A549 (cell line): ENCODE measurements around the gene DBH. TPM values are rescaled to one million over a fixed set of nuclear protein-coding genes. Genes with fewer than 3 reads are reported as not detected.

Experiments used
- ATAC-seq, 2 experiments: fragments of 200-7000 bp in 1 of 2; fragments of >200 bp in 1 of 2; cut with Nextera tagmentation in 1 of 2; cut with Tn5 transposase in 1 of 2; 3 replicates each; pipeline versions ENCODE4 v1.8.0 to v1.9.1; 2018 to 2020; ENCODE audit warnings: mild to moderate bottlenecking in 1 of 2, moderate library complexity in 1 of 2
- CTCF ChIA-PET: fragments of 300-600 bp; sonication (Branson Sonifier 250); formaldehyde crosslinking; extraction: SDS; loops from one replicate; lab custom pipeline; 2021; ENCODE audit warnings: antibody characterized with exemption, inconsistent platforms; lab: Yijun Ruan, JAX
- POLR2A ChIA-PET: fragments of 350-600 bp; formaldehyde crosslinking; extraction: SDS; loops from one replicate; lab custom pipeline; 2021; ENCODE audit warnings: antibody characterized with exemption, inconsistent platforms; lab: Yijun Ruan, JAX
- DNase-seq, 2 experiments: peaks; one replicate each; pipeline versions ENCODE4 v3.0.0 to v3.0.0-alpha.2; 2011 to 2016; ENCODE audit warnings: low read depth in 1 of 2, low spot score in 1 of 2
- FAIRE-seq: peaks from 2 replicates; lab custom pipeline; 2011; peaks lifted over from hg19 to GRCh38; lab: Jason Lieb, UNC
- H3K27ac ChIP-seq, 2 experiments: fragments of >200 bp; sonication (Bioruptor Twin); formaldehyde crosslinking; 3 replicates each; pipeline ENCODE4 v1.5.1; 2016 to 2017
- H3K4me1 ChIP-seq: fragments of >200 bp; sonication (Bioruptor Twin); formaldehyde crosslinking; 3 replicates; pipeline ENCODE4 v1.6.1; 2016
- H3K4me2 ChIP-seq: fragments of >200 bp; sonication (Bioruptor Twin); formaldehyde crosslinking; 3 replicates; pipeline ENCODE4 v1.6.1; 2016
- H3K4me3 ChIP-seq: fragments of >200 bp; sonication (Bioruptor Twin); formaldehyde crosslinking; 3 replicates; pipeline ENCODE4 v1.5.1; 2016
- H3K9me3 ChIP-seq: fragments of >200 bp; sonication (Bioruptor Twin); formaldehyde crosslinking; 3 replicates; pipeline ENCODE4 v1.6.1; 2016
- CHD4 ChIP-seq: fragments of 200-600 bp; sonication (generic); IDR thresholded peaks from 2 replicates; pipeline ENCODE4 v1.6.1; 2016; ENCODE audit warnings: antibody characterized with exemption, mild to moderate bottlenecking, borderline replicate concordance
- CTCF ChIP-seq: fragments of >200 bp; sonication (Bioruptor Twin); formaldehyde crosslinking; IDR thresholded peaks from 3 replicates; pipeline ENCODE4 v1.5.1; 2016
- E2F6 ChIP-seq: IDR thresholded peaks from 2 replicates; pipeline ENCODE4 v1.6.1; 2012; ENCODE audit warnings: low read depth, borderline replicate concordance
- EP300 ChIP-seq, 2 experiments: fragments of >200 bp; sonication (Bioruptor Twin); formaldehyde crosslinking; IDR thresholded peaks; 2 replicates in 1 of 2; 3 replicates in 1 of 2; pipeline ENCODE4 v1.6.1; 2016 to 2017
- FOSB ChIP-seq: fragments of 250-450 bp; sonication (Bioruptor Pico); IDR thresholded peaks from 2 replicates; pipeline ENCODE4 v1.5.0; 2020; ENCODE audit warnings: mild to moderate bottlenecking, moderate library complexity
- HOXA7 ChIP-seq: fragments of 250-450 bp; sonication (Bioruptor Pico); IDR thresholded peaks from 2 replicates; pipeline ENCODE4 v1.5.0; 2020; ENCODE audit warnings: mild to moderate bottlenecking, moderate library complexity
- HOXB5 ChIP-seq: fragments of 250-450 bp; sonication (Bioruptor Pico); IDR thresholded peaks from 2 replicates; pipeline ENCODE4 v1.5.0; 2020; ENCODE audit warnings: mild to moderate bottlenecking, moderate library complexity
- JUN ChIP-seq, 2 experiments: fragments of >200 bp; sonication (Bioruptor Twin); formaldehyde crosslinking; IDR thresholded peaks; 2 replicates in 1 of 2; 3 replicates in 1 of 2; pipeline ENCODE4 v1.6.1; 2016 to 2017
- KDM1A ChIP-seq: fragments of 200-600 bp; sonication (generic); IDR thresholded peaks from 2 replicates; pipeline ENCODE4 v1.6.1; 2016; ENCODE audit warnings: low read depth, mild to moderate bottlenecking
- KDM5A ChIP-seq: fragments of 200-600 bp; sonication (generic); IDR thresholded peaks from 2 replicates; pipeline ENCODE4 v1.6.1; 2016; ENCODE audit warnings: antibody characterized with exemption, mild to moderate bottlenecking
- MAZ ChIP-seq: fragments of 150-350 bp; IDR thresholded peaks from 2 replicates; pipeline ENCODE4 v1.6.1; 2014; ENCODE audit warnings: antibody characterized with exemption, low read depth, low read length, borderline replicate concordance
- POLR2AphosphoS2 ChIP-seq: conservative IDR thresholded peaks from 2 replicates; pipeline ENCODE4 v1.6.1; 2012; ENCODE audit warnings: low read length, improper control_type of control experiment, inconsistent platforms
- RARB ChIP-seq: fragments of 250-450 bp; sonication (Bioruptor Pico); IDR thresholded peaks from 2 replicates; pipeline ENCODE4 v1.8.0; 2021; ENCODE audit warnings: mild to moderate bottlenecking, moderate library complexity
- RFX5 ChIP-seq: fragments of 450-650 bp; IDR thresholded peaks from 2 replicates; pipeline ENCODE4 v1.7.1; 2014; ENCODE audit warnings: antibody characterized with exemption, mild to moderate bottlenecking, moderate library complexity
- ZC3H11A ChIP-seq: fragments of 450-650 bp; IDR thresholded peaks from 2 replicates; pipeline ENCODE4 v1.6.1; 2014; ENCODE audit warnings: antibody characterized with exemption, mild to moderate bottlenecking
- ZNF302 ChIP-seq: fragments of 250-450 bp; sonication (Bioruptor Pico); IDR thresholded peaks from 2 replicates; pipeline ENCODE4 v1.9.0; 2021; ENCODE audit warnings: inconsistent platforms, mild to moderate bottlenecking, moderate library complexity
- WGBS: methylation state at CpG from one replicate; pipeline ENCODE4 v1.1.6; 2017; ENCODE audit errors: missing lambda C conversion rate; 5-methylcytosine and 5-hydroxymethylcytosine counted together
- polyA plus RNA-seq, 4 experiments: library from polyadenylated mRNA; depleted of rRNA in 3 of 4; stranded (reverse); fragments of >200 nt; fragmentation: RNase III in 1 of 4; extraction: RNeasy Plus Mini Kit Qiagen cat#74134 plus additional on column Dnase treatment in 1 of 4; gene quantifications; 2 replicates in 3 of 4; 3 replicates in 1 of 4; pipeline ENCODE4 v1.2.3, GENCODE V29; 2011 to 2017
- TF ChIP-seq, protein P1 (sequence below): fragments of 200-600 bp; sonication (generic); IDR thresholded peaks from 2 replicates; pipeline ENCODE4 v1.6.1; 2016; ENCODE audit warnings: antibody characterized with exemption, mild to moderate bottlenecking, moderate library complexity
- TF ChIP-seq, protein P2 (sequence below): fragments of 150-350 bp; IDR thresholded peaks from 2 replicates; pipeline ENCODE4 v1.6.1; 2014; ENCODE audit warnings: low read depth, mild to moderate bottlenecking, low read length
- TF ChIP-seq, protein P3 (sequence below): IDR thresholded peaks from 2 replicates; pipeline ENCODE4 v1.6.1; 2012
- TF ChIP-seq, protein P4 (sequence below): fragments of 250-450 bp; sonication (Bioruptor Pico); IDR thresholded peaks from 2 replicates; pipeline ENCODE4 v1.5.0; 2021; ENCODE audit warnings: mild to moderate bottlenecking, moderate library complexity, borderline replicate concordance

The DBH gene
- polyA plus RNA-seq, 2 of the 4 experiments (the other 2 are of a cell fraction), result not detected

GRCh38 chr9:133679056-133679455 lies 42.9 kb downstream of the DBH start:
- CTCF ChIA-PET, result interaction anchor here (0.7 to 1.5 kb wide), 3 partner anchors 20 to 37 kb away, joined by 3 to 4 read pairs (median 3); no protein-coding TSS in a partner anchor
- Histone ChIP-seq H3K4me1 (no peaks in the 10 kb centered on the region), H3K4me3 (no peak overlapping the region), H3K9me3 (no peaks in the 10 kb centered on the region)
- TF ChIP-seq RARB (CRISPR knock-in tag) (no peak), RFX5 (no peak), MAZ (no peak), HOXA7 (CRISPR knock-in tag) (no peak), CHD4 (no peak), FOSB (CRISPR knock-in tag) (no peak), E2F6 (no peak), POLR2AphosphoS2 (no peak), HOXB5 (CRISPR knock-in tag) (no peak), ZNF302 (CRISPR knock-in tag) (no peak), ZC3H11A (no peak), JUN (IDR thresholded peaks at IDR 0.05) (no peak), EP300 (IDR thresholded peaks at IDR 0.05) (no peak), KDM1A (no peak), CTCF (no peak), KDM5A (no peak)
- TF ChIP-seq, protein P1, sequence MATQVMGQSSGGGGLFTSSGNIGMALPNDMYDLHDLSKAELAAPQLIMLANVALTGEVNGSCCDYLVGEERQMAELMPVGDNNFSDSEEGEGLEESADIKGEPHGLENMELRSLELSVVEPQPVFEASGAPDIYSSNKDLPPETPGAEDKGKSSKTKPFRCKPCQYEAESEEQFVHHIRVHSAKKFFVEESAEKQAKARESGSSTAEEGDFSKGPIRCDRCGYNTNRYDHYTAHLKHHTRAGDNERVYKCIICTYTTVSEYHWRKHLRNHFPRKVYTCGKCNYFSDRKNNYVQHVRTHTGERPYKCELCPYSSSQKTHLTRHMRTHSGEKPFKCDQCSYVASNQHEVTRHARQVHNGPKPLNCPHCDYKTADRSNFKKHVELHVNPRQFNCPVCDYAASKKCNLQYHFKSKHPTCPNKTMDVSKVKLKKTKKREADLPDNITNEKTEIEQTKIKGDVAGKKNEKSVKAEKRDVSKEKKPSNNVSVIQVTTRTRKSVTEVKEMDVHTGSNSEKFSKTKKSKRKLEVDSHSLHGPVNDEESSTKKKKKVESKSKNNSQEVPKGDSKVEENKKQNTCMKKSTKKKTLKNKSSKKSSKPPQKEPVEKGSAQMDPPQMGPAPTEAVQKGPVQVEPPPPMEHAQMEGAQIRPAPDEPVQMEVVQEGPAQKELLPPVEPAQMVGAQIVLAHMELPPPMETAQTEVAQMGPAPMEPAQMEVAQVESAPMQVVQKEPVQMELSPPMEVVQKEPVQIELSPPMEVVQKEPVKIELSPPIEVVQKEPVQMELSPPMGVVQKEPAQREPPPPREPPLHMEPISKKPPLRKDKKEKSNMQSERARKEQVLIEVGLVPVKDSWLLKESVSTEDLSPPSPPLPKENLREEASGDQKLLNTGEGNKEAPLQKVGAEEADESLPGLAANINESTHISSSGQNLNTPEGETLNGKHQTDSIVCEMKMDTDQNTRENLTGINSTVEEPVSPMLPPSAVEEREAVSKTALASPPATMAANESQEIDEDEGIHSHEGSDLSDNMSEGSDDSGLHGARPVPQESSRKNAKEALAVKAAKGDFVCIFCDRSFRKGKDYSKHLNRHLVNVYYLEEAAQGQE, result no peak
- TF ChIP-seq, protein P2, sequence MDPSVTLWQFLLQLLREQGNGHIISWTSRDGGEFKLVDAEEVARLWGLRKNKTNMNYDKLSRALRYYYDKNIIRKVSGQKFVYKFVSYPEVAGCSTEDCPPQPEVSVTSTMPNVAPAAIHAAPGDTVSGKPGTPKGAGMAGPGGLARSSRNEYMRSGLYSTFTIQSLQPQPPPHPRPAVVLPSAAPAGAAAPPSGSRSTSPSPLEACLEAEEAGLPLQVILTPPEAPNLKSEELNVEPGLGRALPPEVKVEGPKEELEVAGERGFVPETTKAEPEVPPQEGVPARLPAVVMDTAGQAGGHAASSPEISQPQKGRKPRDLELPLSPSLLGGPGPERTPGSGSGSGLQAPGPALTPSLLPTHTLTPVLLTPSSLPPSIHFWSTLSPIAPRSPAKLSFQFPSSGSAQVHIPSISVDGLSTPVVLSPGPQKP, result no peak
- TF ChIP-seq, protein P3, sequence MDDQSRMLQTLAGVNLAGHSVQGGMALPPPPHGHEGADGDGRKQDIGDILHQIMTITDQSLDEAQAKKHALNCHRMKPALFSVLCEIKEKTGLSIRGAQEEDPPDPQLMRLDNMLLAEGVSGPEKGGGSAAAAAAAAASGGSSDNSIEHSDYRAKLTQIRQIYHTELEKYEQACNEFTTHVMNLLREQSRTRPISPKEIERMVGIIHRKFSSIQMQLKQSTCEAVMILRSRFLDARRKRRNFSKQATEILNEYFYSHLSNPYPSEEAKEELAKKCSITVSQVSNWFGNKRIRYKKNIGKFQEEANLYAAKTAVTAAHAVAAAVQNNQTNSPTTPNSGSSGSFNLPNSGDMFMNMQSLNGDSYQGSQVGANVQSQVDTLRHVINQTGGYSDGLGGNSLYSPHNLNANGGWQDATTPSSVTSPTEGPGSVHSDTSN, result no peak
- TF ChIP-seq, protein P4, sequence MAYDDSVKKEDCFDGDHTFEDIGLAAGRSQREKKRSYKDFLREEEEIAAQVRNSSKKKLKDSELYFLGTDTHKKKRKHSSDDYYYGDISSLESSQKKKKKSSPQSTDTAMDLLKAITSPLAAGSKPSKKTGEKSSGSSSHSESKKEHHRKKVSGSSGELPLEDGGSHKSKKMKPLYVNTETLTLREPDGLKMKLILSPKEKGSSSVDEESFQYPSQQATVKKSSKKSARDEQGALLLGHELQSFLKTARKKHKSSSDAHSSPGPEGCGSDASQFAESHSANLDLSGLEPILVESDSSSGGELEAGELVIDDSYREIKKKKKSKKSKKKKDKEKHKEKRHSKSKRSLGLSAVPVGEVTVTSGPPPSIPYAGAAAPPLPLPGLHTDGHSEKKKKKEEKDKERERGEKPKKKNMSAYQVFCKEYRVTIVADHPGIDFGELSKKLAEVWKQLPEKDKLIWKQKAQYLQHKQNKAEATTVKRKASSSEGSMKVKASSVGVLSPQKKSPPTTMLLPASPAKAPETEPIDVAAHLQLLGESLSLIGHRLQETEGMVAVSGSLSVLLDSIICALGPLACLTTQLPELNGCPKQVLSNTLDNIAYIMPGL (CRISPR knock-in tag), result no peak
- TF ChIP-seq, all 56 proteins: peak for 0
- POLR2A ChIA-PET, result no interaction called here
- no peak for FAIRE-seq
- no peak for ATAC-seq
- no peak for DNase-seq
- Histone ChIP-seq H3K27ac (no peak overlapping the region), H3K4me2 (no peak overlapping the region)
- WGBS, result 58% methylated on average over 11 of the region's 15 CpGs
